ENCODE measurements around the gene BATF3.

- TF ChIP-seq, protein P1, sequence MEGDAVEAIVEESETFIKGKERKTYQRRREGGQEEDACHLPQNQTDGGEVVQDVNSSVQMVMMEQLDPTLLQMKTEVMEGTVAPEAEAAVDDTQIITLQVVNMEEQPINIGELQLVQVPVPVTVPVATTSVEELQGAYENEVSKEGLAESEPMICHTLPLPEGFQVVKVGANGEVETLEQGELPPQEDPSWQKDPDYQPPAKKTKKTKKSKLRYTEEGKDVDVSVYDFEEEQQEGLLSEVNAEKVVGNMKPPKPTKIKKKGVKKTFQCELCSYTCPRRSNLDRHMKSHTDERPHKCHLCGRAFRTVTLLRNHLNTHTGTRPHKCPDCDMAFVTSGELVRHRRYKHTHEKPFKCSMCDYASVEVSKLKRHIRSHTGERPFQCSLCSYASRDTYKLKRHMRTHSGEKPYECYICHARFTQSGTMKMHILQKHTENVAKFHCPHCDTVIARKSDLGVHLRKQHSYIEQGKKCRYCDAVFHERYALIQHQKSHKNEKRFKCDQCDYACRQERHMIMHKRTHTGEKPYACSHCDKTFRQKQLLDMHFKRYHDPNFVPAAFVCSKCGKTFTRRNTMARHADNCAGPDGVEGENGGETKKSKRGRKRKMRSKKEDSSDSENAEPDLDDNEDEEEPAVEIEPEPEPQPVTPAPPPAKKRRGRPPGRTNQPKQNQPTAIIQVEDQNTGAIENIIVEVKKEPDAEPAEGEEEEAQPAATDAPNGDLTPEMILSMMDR (conservative IDR thresholded peaks at IDR 0.05), result no peak
- no peak for TF ChIP-seq ZFX (IDR thresholded peaks at IDR 0.05)
Measured at GRCh38 chr1:212710566-212710965, 10.9 kb upstream of the BATF3 start.

Measured in C4-2B (cell line).